G401.6 (cell line): ENCODE data around the gene SREBF2.
"Not testable (repeated sequence)": the region's sequence is repeated elsewhere in the genome, so short reads cannot be mapped to it uniquely, and the experiment has no call there.

ENCODE experiments used
- FAIRE-seq: peaks from 2 replicates; lab custom pipeline; 2012; peaks lifted over from hg19 to GRCh38; lab: Jason Lieb, UNC

SREBF2 gene

GRCh38 chr22:41821471-41822316 is 11.2 kb upstream of the SREBF2 start:
- no peak for FAIRE-seq

GRCh38 chr22:41822317-41823057 is 10.4 kb upstream of the SREBF2 start:
- FAIRE-seq, result peak; percentile 87

- no peak for FAIRE-seq
Measured at GRCh38 chr22:41823797-41824196, 9.1 kb upstream of the SREBF2 start.

DNA sequence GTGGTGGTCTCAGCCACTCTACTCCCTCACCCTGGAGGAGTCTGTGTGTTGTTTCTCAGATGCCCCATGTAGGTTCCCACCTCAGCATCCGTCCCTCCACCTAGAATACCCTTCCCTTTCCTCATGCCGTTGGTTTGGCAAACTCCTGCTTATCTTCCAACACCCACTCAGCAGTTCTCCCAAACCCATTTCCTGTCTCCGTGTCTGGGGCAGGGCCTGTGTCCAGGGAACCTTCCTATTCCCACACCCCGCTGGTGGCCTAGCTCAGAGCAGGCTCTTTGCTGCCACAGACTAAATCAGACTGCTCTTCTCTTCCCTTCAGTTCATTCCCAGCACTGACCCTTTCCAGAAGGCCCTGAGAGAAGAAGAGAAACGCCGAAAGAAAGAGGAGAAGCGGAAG is 7.5 kb upstream of the SREBF2 start:
- no peak for FAIRE-seq

- no peak for FAIRE-seq
Measured at GRCh38 chr22:41826021-41826420, 6.9 kb upstream of the SREBF2 start.

- no peak for FAIRE-seq
Measured at GRCh38 chr22:41826430-41827383, 6.2 kb upstream of the SREBF2 start.

- FAIRE-seq, result no peak
Measured at GRCh38 chr22:41827671-41828070, 5.2 kb upstream of the SREBF2 start.

DNA sequence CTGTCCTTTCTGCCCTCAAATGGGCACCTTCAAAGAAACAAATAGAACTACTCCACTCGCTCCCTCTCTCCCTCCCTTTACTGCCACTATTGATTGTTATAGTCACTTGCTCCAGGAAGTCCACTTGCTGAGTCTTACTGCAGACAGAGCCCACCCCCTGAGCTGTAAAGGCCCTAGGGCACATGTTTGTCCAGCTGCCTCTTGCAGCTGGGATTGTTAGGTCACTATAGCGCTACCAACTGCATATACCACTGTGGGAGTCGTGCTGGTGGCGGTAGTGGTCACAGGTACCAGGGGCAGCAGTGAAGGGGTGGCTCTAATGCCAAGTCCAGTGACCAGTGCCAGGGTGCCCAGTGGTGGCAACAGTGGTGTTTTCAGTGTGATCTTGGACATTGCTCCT is 4.4 kb upstream of the SREBF2 start:
- no peak for FAIRE-seq

DNA sequence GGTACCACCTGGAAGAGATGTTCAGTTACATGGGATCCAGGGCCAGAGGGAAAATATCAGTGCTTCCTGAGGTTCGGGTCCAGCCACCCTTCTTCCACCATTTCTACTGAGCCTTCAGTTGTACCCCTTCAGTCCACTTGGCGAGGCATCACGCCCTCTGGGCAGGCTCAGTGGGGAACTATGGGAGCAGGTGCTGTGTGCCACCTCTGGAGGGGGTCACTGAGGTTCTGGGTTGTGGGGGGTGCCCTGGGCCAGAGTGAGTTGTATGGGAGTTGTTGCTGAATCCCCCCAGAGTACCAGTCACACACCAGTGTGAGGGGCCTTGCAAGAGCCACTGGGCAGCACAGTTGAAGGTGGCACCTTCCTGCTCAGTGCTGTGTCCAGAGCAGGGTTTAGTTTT is 2.7 kb upstream of the SREBF2 start:
- FAIRE-seq, result no peak

DNA sequence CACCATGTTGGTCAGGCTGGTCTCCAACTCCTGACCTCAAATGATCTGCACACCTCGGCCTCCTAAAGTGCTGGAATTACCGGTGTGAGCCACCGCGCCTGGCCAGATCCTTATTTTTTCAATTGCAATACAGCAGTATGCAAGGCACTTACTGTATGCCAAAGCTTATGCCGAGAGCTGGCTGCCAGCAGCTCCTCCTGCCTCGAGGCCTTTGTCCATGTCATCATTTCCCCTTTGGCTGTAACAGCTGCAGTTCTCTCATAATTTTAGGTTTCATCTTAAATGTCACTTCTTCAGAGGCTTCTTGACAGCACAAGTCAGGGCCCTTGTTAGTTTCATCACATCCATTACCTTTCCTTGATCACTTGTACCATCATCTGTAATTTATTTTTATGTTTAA is 1.5 kb upstream of the SREBF2 start:
- no peak for FAIRE-seq

GRCh38 chr22:41831828-41832552 is 915 bp upstream of the SREBF2 start:
- FAIRE-seq, result no peak

- no peak for FAIRE-seq
Measured at GRCh38 chr22:41833369-41834004, 582 bp downstream of the SREBF2 start.

- no peak for FAIRE-seq
Measured at GRCh38 chr22:41834005-41834944, 1.4 kb downstream of the SREBF2 start.

DNA sequence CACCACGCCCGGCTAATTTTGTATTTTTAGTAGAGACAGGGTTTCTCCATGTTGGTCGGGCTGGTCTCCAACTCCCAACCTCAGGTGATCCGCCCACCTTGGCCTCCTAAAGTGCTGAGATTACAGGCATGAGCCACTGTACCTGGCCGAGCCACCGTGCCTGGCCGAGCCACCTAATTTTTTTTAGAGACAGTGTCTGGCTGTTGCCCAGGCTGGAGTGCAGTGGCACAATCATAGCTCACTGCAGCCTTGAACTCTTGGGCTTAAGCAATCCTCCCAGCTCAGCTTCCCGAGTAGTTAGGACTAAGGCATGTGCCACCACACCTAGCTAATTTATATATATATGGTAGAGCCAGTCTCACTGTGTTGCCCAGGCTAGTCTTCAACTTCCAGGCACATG is 2.6 kb downstream of the SREBF2 start:
- not testable (repeated sequence) for FAIRE-seq

DNA sequence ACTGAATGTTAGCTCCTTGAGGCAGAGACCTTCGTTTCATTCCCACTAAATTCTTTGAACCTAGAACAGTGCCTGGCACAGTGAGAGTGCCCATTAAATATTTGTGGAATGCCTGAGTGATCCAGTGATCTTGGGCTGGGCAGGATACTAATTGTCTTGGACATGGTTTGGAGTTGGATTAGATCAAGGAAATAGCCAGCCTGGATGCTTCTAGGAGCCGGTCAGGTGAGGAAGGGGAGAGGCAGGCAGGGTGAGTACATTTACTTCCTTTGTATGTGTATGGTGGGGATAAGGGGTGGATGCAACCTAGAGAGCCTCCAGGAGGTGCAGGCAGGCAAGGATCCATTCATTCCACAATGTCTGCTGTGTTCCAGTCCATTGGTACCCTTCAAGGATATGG is 3.6 kb downstream of the SREBF2 start:
- no peak for FAIRE-seq

- no peak for FAIRE-seq
Measured at GRCh38 chr22:41838842-41839618, 6.1 kb downstream of the SREBF2 start.

- no peak for FAIRE-seq
Measured at GRCh38 chr22:41840216-41840615, 7.3 kb downstream of the SREBF2 start.

- FAIRE-seq, result no peak
Measured at GRCh38 chr22:41841085-41841712, 8.3 kb downstream of the SREBF2 start.
